HEK293 (cell line): ENCODE results near the gene ALOX12B.

ENCODE experiments used
- CTCF ChIA-PET: fragments of 350-600 bp; formaldehyde crosslinking; extraction: SDS; loops from one replicate; lab custom pipeline; 2021; ENCODE audit warnings: antibody characterized with exemption; lab: Yijun Ruan, JAX
- POLR2A ChIA-PET: fragments of 300-600 bp; formaldehyde crosslinking; extraction: SDS; loops from one replicate; lab custom pipeline; 2020; ENCODE audit warnings: antibody characterized with exemption, inconsistent platforms; lab: Yijun Ruan, JAX
- H3K27ac ChIP-seq: fragments of 200-500 bp; sonication (Bioruptor generic); 2 replicates; pipeline ENCODE4 v1.5.1; 2014; ENCODE audit warnings: low read depth, low read length, control low read depth, inconsistent platforms; ENCODE audit errors: extremely low read depth
- H3K36me3 ChIP-seq, 2 experiments: fragments of 200-500 bp in 1 of 2; sonication (Bioruptor generic) in 1 of 2; 1 replicate in 1 of 2; 2 replicates in 1 of 2; pipeline ENCODE4 v1.5.1; 2014 to 2017; ENCODE audit warnings: inconsistent platforms in 2 of 2, low read length in 2 of 2; ENCODE audit not compliant: control insufficient read depth in 2 of 2, insufficient read depth in 1 of 2
- H3K4me1 ChIP-seq: fragments of 200-500 bp; sonication (Bioruptor generic); 2 replicates; pipeline ENCODE4 v1.5.1; 2014; ENCODE audit warnings: mild to moderate bottlenecking, low read length, inconsistent platforms; ENCODE audit not compliant: control insufficient read depth, insufficient read depth
- H3K4me3 ChIP-seq: 2 replicates; pipeline ENCODE4 v1.5.1; 2011; ENCODE audit warnings: low read depth, mild to moderate bottlenecking, control low read depth, low read length, moderate library complexity
- H3K9me3 ChIP-seq: fragments of 200-500 bp; sonication (Bioruptor generic); 2 replicates; pipeline ENCODE4 v1.5.1; 2014; ENCODE audit warnings: low read depth, low read length, inconsistent platforms; ENCODE audit not compliant: control insufficient read depth, insufficient read depth
- BCL11B ChIP-seq: fragments of 450-650 bp; formaldehyde crosslinking; IDR thresholded peaks from 2 replicates; pipeline ENCODE4 v1.5.1; 2016; ENCODE audit warnings: low read depth, missing biosample characterization, missing genetic modification characterization
- ELK4 ChIP-seq: IDR thresholded peaks from 2 replicates; pipeline ENCODE4 v1.6.1; 2011; ENCODE audit warnings: mild to moderate bottlenecking, low read depth, low read length, borderline replicate concordance
- MZF1 ChIP-seq: fragments of 450-650 bp; formaldehyde crosslinking; IDR thresholded peaks from 2 replicates; pipeline ENCODE4 v1.5.1; 2017; ENCODE audit warnings: missing biosample characterization, missing genetic modification characterization, borderline replicate concordance
- PRDM1 ChIP-seq: fragments of 450-650 bp; formaldehyde crosslinking; IDR thresholded peaks from 2 replicates; pipeline ENCODE4; 2016; ENCODE audit warnings: missing biosample characterization, missing genetic modification characterization
- SALL2 ChIP-seq: fragments of 450-650 bp; formaldehyde crosslinking; IDR thresholded peaks from 2 replicates; pipeline ENCODE4 v1.5.0; 2017; ENCODE audit warnings: missing biosample characterization, mild to moderate bottlenecking, missing genetic modification characterization, borderline replicate concordance
- ZBTB49 ChIP-seq: fragments of 450-650 bp; formaldehyde crosslinking; IDR thresholded peaks from 2 replicates; pipeline ENCODE4 v1.5.1; 2016; ENCODE audit warnings: missing biosample characterization, missing genetic modification characterization, low read depth
- ZFHX2 ChIP-seq: fragments of 450-650 bp; formaldehyde crosslinking; conservative IDR thresholded peaks from 2 replicates; pipeline ENCODE4 v1.5.1; 2016; ENCODE audit warnings: missing biosample characterization, missing genetic modification characterization
- ZNF16 ChIP-seq: fragments of 450-650 bp; formaldehyde crosslinking; IDR thresholded peaks from 2 replicates; pipeline ENCODE4 v1.5.1; 2016; ENCODE audit warnings: low read depth, missing biosample characterization, missing genetic modification characterization
- ZNF248 ChIP-seq: fragments of 450-650 bp; formaldehyde crosslinking; IDR thresholded peaks from 2 replicates; pipeline ENCODE4 v1.5.1; 2017; ENCODE audit warnings: missing biosample characterization, missing genetic modification characterization
- ZNF302 ChIP-seq: fragments of 450-650 bp; formaldehyde crosslinking; IDR thresholded peaks from 2 replicates; pipeline ENCODE4 v1.5.1; 2016; ENCODE audit warnings: missing biosample characterization, missing genetic modification characterization, low read depth
- ZNF350 ChIP-seq: fragments of 450-650 bp; formaldehyde crosslinking; IDR thresholded peaks from 2 replicates; pipeline ENCODE4 v1.5.0; 2017; ENCODE audit warnings: missing biosample characterization, mild to moderate bottlenecking, missing genetic modification characterization
- ZNF530 ChIP-seq: fragments of 450-650 bp; formaldehyde crosslinking; IDR thresholded peaks from 2 replicates; pipeline ENCODE4 v1.5.1; 2016; ENCODE audit warnings: low read depth, missing biosample characterization, missing genetic modification characterization
- ZNF544 ChIP-seq: fragments of 450-650 bp; formaldehyde crosslinking; IDR thresholded peaks from 2 replicates; pipeline ENCODE4 v1.5.0; 2017; ENCODE audit warnings: missing biosample characterization, missing genetic modification characterization
- ZNF664 ChIP-seq: fragments of 450-650 bp; formaldehyde crosslinking; IDR thresholded peaks from 2 replicates; pipeline ENCODE4 v1.5.1; 2016; ENCODE audit warnings: missing biosample characterization, missing genetic modification characterization
- ZNF692 ChIP-seq: fragments of 450-650 bp; formaldehyde crosslinking; IDR thresholded peaks from 2 replicates; pipeline ENCODE4 v1.5.1; 2016; ENCODE audit warnings: missing biosample characterization, missing genetic modification characterization
- TF ChIP-seq, protein P1 (sequence below): fragments of 450-650 bp; formaldehyde crosslinking; IDR thresholded peaks from 2 replicates; pipeline ENCODE4 v1.5.1; 2016; ENCODE audit warnings: missing biosample characterization, missing genetic modification characterization
- TF ChIP-seq, protein P2 (sequence below): fragments of 450-650 bp; formaldehyde crosslinking; IDR thresholded peaks from 2 replicates; pipeline ENCODE4 v1.5.1; 2016; ENCODE audit warnings: missing biosample characterization, missing genetic modification characterization

The ALOX12B gene

DNA sequence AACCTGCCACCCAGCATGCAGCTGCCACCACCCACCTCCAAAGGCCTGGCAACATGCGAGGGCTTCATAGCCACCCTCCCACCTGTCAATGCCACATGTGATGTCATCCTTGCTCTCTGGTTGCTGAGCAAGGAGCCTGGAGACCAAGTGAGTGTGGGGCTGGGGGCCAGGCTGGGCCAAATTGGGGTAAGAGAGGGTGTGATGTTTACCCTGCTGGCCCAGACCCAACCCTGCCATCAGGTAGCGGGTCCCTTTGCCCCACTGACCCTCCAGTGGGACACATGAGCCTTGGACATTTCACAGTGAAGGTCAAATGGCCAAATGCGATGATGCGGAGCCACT lies 39.8 kb downstream of the ALOX12B start:
- TF ChIP-seq ZNF248 (tag by site-specific recombination) (no peak), ZFHX2 (peak; percentile 49)
- H3K36me3 ChIP-seq: no peaks in the 10 kb centered on the region
- no peak overlapping the region for H3K4me3 ChIP-seq
- ChIA-PET POLR2A (no interaction called here), CTCF (interaction anchor here (0.5 to 3.3 kb wide), 6 partner anchors 9 to 767 kb away, joined by 3 to 18 read pairs (median 4); partner anchors contain the start of gene SLC2A4)
- H3K4me1 ChIP-seq: no peaks in the 10 kb centered on the region
- H3K9me3 ChIP-seq: no peaks in the 10 kb centered on the region
- H3K27ac ChIP-seq: no peak overlapping the region

- TF ChIP-seq ZNF692: no peak
- no peak for TF ChIP-seq ELK4
- no peak for TF ChIP-seq ZNF664
- TF ChIP-seq SALL2 (tag by site-specific recombination): no peak
- no peak for TF ChIP-seq MZF1 (tag by site-specific recombination)
- no peak for TF ChIP-seq ZNF16 (tag by site-specific recombination)
- TF ChIP-seq, protein P1, sequence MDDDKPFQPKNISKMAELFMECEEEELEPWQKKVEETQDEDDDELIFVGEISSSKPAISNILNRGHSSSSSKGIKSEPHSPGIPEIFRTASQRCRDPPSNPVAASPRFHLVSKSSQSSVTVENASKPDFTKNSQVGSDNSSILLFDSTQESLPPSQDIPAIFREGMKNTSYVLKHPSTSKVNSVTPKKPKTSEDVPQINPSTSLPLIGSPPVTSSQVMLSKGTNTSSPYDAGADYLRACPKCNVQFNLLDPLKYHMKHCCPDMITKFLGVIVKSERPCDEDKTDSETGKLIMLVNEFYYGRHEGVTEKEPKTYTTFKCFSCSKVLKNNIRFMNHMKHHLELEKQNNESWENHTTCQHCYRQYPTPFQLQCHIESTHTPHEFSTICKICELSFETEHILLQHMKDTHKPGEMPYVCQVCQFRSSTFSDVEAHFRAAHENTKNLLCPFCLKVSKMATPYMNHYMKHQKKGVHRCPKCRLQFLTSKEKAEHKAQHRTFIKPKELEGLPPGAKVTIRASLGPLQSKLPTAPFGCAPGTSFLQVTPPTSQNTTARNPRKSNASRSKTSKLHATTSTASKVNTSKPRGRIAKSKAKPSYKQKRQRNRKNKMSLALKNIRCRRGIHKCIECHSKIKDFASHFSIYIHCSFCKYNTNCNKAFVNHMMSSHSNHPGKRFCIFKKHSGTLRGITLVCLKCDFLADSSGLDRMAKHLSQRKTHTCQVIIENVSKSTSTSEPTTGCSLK (tag by site-specific recombination): no peak
- no peak for TF ChIP-seq ZNF248 (tag by site-specific recombination)
- no peak for TF ChIP-seq ZNF530 (tag by site-specific recombination)
- TF ChIP-seq, protein P2, sequence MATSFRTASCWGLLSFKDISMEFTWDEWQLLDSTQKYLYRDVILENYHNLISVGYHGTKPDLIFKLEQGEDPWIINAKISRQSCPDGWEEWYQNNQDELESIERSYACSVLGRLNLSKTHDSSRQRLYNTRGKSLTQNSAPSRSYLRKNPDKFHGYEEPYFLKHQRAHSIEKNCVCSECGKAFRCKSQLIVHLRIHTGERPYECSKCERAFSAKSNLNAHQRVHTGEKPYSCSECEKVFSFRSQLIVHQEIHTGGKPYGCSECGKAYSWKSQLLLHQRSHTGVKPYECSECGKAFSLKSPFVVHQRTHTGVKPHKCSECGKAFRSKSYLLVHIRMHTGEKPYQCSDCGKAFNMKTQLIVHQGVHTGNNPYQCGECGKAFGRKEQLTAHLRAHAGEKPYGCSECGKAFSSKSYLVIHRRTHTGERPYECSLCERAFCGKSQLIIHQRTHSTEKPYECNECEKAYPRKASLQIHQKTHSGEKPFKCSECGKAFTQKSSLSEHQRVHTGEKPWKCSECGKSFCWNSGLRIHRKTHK (tag by site-specific recombination): no peak
- TF ChIP-seq ZNF544: no peak
- TF ChIP-seq ZNF350 (tag by site-specific recombination): no peak
- no peak for TF ChIP-seq ZNF302 (tag by site-specific recombination)
- no peak for TF ChIP-seq PRDM1 (tag by site-specific recombination)
- TF ChIP-seq ZBTB49 (tag by site-specific recombination): no peak
- TF ChIP-seq BCL11B: no peak
- no peaks in the 10 kb centered on the region for H3K9me3 ChIP-seq
- no peak overlapping the region for H3K4me3 ChIP-seq
- H3K4me1 ChIP-seq: no peaks in the 10 kb centered on the region
- POLR2A ChIA-PET: no interaction called here
- H3K36me3 ChIP-seq: no peaks in the 10 kb centered on the region
- CTCF ChIA-PET: interaction anchor here (0.5 to 3.3 kb wide), 9 partner anchors 10 to 766 kb away, joined by 3 to 18 read pairs (median 4); partner anchors contain the start of gene SLC2A4
- H3K27ac ChIP-seq: no peak overlapping the region
Measured at GRCh38 chr17:8046929-8047768, 40.4 kb downstream of the ALOX12B start.
